Omental fat pad (tissue), 4 donors: ENCODE measurements around the gene SETD2. TPM values are rescaled to one million over a fixed set of nuclear protein-coding genes. Genes with fewer than 3 reads are reported as not detected.
"Not testable (repeated sequence)": the region's sequence is repeated elsewhere in the genome, so short reads cannot be mapped to it uniquely, and the experiment has no call there.

Source experiments
- ATAC-seq: fragments of 150-250 bp; one replicate; pipeline ENCODE4 v1.9.1; 2016; ENCODE audit warnings: mild to moderate bottlenecking, moderate library complexity; ENCODE audit not compliant: low FRiP score
- DNase-seq: peaks from one replicate; pipeline ENCODE4 v3.0.0-alpha.2; 2019; ENCODE audit warnings: low spot score
- CTCF ChIP-seq, 3 donors: fragments of 450-650 bp; IDR thresholded peaks; one replicate each; pipeline ENCODE4 v1.5.1; 2016 to 2017; ENCODE audit warnings: antibody characterized with exemption in 3 of 3, mild to moderate bottlenecking in 3 of 3, moderate library complexity in 2 of 3
- total RNA-seq, 4 donors: library from RNA; depleted of rRNA; stranded (reverse); fragments of >200 nt; gene quantifications; one replicate each; pipeline ENCODE4 v1.1.0, GENCODE V29; 2016

SETD2 gene
- total RNA-seq, 4 donors from 2014 or later: 42.9 to 83.1 (median 52.1) TPM

- ATAC-seq (no peak), DNase-seq (no peak)
These were observed 128.9 kb downstream of the SETD2 start for GRCh38 chr3:47034868-47035489.

GRCh38 chr3:47031041-47031440 lies 132.9 kb downstream of the SETD2 start:
- DNase-seq, ATAC-seq: not testable (repeated sequence)

More at GRCh38 chr3:47034868-47035489, 128.9 kb downstream of the SETD2 start:
- TF ChIP-seq CTCF (IDR thresholded peaks at IDR 0.05): no peak

GRCh38 chr3:47028667-47029066 lies 135.2 kb downstream of the SETD2 start:
- no peak for TF ChIP-seq CTCF (IDR thresholded peaks at IDR 0.05)
- ATAC-seq (no peak), DNase-seq (no peak)

- no peak for TF ChIP-seq CTCF (IDR thresholded peaks at IDR 0.05)
- DNase-seq (no peak), ATAC-seq (no peak)
These were observed 135.8 kb downstream of the SETD2 start for GRCh38 chr3:47028146-47028545.

- ATAC-seq, DNase-seq: not testable (repeated sequence)
These were observed 137.5 kb downstream of the SETD2 start for GRCh38 chr3:47026432-47026831.

GRCh38 chr3:47024932-47025331 lies 139.0 kb downstream of the SETD2 start:
- ATAC-seq: peak; percentile 55

GRCh38 chr3:47022641-47023071 lies 141.3 kb downstream of the SETD2 start:
- ATAC-seq (no peak), DNase-seq (no peak)
- TF ChIP-seq CTCF (IDR thresholded peaks at IDR 0.05): no peak

More at GRCh38 chr3:47024932-47025331, 139.0 kb downstream of the SETD2 start:
- no peak for DNase-seq
- TF ChIP-seq CTCF (IDR thresholded peaks at IDR 0.05): no peak

DNA sequence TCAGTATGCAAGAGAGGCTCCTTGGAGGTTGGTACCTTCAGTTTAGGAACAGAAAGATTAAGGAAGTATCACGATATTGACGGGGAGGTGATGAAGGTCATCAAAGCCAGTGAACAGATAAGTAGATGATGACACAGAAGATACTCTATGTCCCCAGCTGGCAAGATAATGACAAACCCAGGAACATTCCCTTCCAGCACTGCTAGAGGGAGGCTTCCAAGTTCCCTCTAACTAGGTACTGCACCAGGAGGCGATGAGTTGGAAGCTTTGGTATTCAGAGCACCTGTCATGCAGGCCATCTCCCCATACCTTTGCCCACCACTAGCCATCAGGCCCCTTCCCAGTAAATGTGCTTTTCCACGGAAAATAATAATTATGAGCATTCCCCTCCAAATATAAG lies 143.6 kb downstream of the SETD2 start:
- no peak for ATAC-seq
- no peak for TF ChIP-seq CTCF (IDR thresholded peaks at IDR 0.05)
- no peak for DNase-seq
